HL-60 (cell line): Measurements from ENCODE around the gene SEC16B.

Experiments used
- DNase-seq, 2 experiments: peaks; one replicate each; pipeline ENCODE4 v3.0.0-alpha.2; 2010 to 2020; ENCODE audit warnings: low read depth in 1 of 2, low spot score in 1 of 2
- H3K27ac ChIP-seq: fragments of 250-450 bp; sonication (Bioruptor Pico); replicated peaks from 2 replicates; pipeline ENCODE4 v1.5.1; 2020; ENCODE audit warnings: mild to moderate bottlenecking, moderate library complexity
- H3K27me3 ChIP-seq: fragments of 250-450 bp; sonication (Bioruptor Pico); 2 replicates; pipeline ENCODE4 v1.5.1; 2021; ENCODE audit warnings: mild to moderate bottlenecking, moderate library complexity; ENCODE audit not compliant: insufficient read depth, poor library complexity, severe bottlenecking
- H3K4me3 ChIP-seq: replicated peaks from 2 replicates; pipeline ENCODE4 v1.5.1; 2011; ENCODE audit warnings: mild to moderate bottlenecking, control low read depth, low read length; ENCODE audit not compliant: insufficient read depth
- CTCF ChIP-seq: IDR thresholded peaks from one replicate; pipeline ENCODE4 v1.5.1; 2011; ENCODE audit warnings: low read length, control low read depth, inconsistent platforms; ENCODE audit not compliant: insufficient read depth
- GABPA ChIP-seq: IDR thresholded peaks from 2 replicates; pipeline ENCODE4 v1.6.1; 2012; ENCODE audit warnings: low read depth
- POLR2AphosphoS5 ChIP-seq: IDR thresholded peaks from 2 replicates; pipeline ENCODE4 v1.6.1; 2012; ENCODE audit warnings: low read depth
- REST ChIP-seq: IDR thresholded peaks from 2 replicates; pipeline ENCODE4 v1.6.1; 2012; ENCODE audit warnings: low read depth; ENCODE audit not compliant: insufficient replicate concordance
- SPI1 ChIP-seq: IDR thresholded peaks from 2 replicates; pipeline ENCODE4 v1.6.1; 2012; ENCODE audit warnings: low read depth, mild to moderate bottlenecking, borderline replicate concordance

Gene SEC16B

GRCh38 chr1:177975588-177976495 lies 6.0 kb upstream of the SEC16B start:
- no peak overlapping the region for H3K27ac ChIP-seq
- TF ChIP-seq POLR2AphosphoS5: no peak
- TF ChIP-seq GABPA: no peak
- TF ChIP-seq CTCF: no peak
- TF ChIP-seq SPI1: no peak
- TF ChIP-seq REST: no peak
- DNase-seq: no peak
- H3K4me3 ChIP-seq: no peak overlapping the region
- H3K27me3 ChIP-seq: no peaks in the 10 kb centered on the region

GRCh38 chr1:177973585-177973984 lies 3.7 kb upstream of the SEC16B start:
- DNase-seq: no peak
- no peaks in the 10 kb centered on the region for H3K27me3 ChIP-seq
- TF ChIP-seq CTCF (no peak), SPI1 (no peak), POLR2AphosphoS5 (no peak), GABPA (no peak), REST (no peak)
- no peak overlapping the region for H3K27ac ChIP-seq
- no peak overlapping the region for H3K4me3 ChIP-seq

GRCh38 chr1:177969109-177969508 lies 749 bp downstream of the SEC16B start:
- Histone ChIP-seq H3K4me3 (no peak overlapping the region), H3K27me3 (no peaks in the 10 kb centered on the region), H3K27ac (no peak overlapping the region)
- DNase-seq: no peak
- no peak for TF ChIP-seq REST
- no peak for TF ChIP-seq POLR2AphosphoS5
- no peak for TF ChIP-seq GABPA
- TF ChIP-seq CTCF: no peak
- TF ChIP-seq SPI1: no peak
